ENCODE measurements around the gene AKT3.

The AKT3 gene

DNA sequence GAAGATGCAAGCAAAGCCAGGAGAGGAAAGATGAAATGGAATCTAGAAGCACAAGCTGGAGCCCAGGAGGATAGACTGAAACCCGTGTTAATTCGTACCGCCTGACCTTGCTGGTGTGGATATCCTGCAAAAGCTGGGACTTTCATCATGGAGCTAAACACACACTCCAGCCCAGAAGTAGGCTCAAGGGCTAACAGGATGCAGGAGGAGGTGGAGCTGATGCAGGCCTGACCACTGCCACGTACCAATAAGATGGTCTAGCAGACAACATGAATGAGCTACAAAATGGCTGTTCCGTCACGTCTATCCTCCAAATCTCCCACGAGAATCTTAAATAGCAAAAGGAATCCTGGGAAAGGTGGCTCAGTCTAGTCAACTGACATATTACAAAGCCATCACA, 323.9 kb downstream of the AKT3 start:
- TF ChIP-seq TEAD4 (IDR thresholded peaks at IDR 0.05), result no peak
- no peak for TF ChIP-seq CEBPB (IDR thresholded peaks at IDR 0.05)
- no peak for TF ChIP-seq RAD21 (IDR thresholded peaks at IDR 0.05; ENCODE audit: low read depth)
- TF ChIP-seq, protein P1, sequence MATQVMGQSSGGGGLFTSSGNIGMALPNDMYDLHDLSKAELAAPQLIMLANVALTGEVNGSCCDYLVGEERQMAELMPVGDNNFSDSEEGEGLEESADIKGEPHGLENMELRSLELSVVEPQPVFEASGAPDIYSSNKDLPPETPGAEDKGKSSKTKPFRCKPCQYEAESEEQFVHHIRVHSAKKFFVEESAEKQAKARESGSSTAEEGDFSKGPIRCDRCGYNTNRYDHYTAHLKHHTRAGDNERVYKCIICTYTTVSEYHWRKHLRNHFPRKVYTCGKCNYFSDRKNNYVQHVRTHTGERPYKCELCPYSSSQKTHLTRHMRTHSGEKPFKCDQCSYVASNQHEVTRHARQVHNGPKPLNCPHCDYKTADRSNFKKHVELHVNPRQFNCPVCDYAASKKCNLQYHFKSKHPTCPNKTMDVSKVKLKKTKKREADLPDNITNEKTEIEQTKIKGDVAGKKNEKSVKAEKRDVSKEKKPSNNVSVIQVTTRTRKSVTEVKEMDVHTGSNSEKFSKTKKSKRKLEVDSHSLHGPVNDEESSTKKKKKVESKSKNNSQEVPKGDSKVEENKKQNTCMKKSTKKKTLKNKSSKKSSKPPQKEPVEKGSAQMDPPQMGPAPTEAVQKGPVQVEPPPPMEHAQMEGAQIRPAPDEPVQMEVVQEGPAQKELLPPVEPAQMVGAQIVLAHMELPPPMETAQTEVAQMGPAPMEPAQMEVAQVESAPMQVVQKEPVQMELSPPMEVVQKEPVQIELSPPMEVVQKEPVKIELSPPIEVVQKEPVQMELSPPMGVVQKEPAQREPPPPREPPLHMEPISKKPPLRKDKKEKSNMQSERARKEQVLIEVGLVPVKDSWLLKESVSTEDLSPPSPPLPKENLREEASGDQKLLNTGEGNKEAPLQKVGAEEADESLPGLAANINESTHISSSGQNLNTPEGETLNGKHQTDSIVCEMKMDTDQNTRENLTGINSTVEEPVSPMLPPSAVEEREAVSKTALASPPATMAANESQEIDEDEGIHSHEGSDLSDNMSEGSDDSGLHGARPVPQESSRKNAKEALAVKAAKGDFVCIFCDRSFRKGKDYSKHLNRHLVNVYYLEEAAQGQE (IDR thresholded peaks at IDR 0.05; ENCODE audit: low read depth), result no peak
- TF ChIP-seq FOXM1 (IDR thresholded peaks at IDR 0.05; ENCODE audit: borderline replicate concordance, low read depth), result no peak
- TF ChIP-seq, protein P2, sequence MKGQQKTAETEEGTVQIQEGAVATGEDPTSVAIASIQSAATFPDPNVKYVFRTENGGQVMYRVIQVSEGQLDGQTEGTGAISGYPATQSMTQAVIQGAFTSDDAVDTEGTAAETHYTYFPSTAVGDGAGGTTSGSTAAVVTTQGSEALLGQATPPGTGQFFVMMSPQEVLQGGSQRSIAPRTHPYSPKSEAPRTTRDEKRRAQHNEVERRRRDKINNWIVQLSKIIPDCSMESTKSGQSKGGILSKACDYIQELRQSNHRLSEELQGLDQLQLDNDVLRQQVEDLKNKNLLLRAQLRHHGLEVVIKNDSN (IDR thresholded peaks at IDR 0.05), result no peak
- no peak for TF ChIP-seq ZBTB7A (IDR thresholded peaks at IDR 0.05; ENCODE audit: low read depth)
- no peak for TF ChIP-seq TAF1 (IDR thresholded peaks at IDR 0.05; ENCODE audit: low read depth)
- TF ChIP-seq TCF12 (IDR thresholded peaks at IDR 0.05; ENCODE audit: low read depth), result no peak
- TF ChIP-seq EP300 (IDR thresholded peaks at IDR 0.05; ENCODE audit: borderline replicate concordance), result no peak
- TF ChIP-seq, protein P3, sequence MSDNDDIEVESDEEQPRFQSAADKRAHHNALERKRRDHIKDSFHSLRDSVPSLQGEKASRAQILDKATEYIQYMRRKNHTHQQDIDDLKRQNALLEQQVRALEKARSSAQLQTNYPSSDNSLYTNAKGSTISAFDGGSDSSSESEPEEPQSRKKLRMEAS (IDR thresholded peaks at IDR 0.05), result no peak
- no peak for TF ChIP-seq EGR1 (IDR thresholded peaks at IDR 0.05)
- no peak for TF ChIP-seq YY1 (IDR thresholded peaks at IDR 0.05; ENCODE audit: low read depth)
- TF ChIP-seq CREB1 (IDR thresholded peaks at IDR 0.05; ENCODE audit: low read depth), result no peak
- TF ChIP-seq NFIC (IDR thresholded peaks at IDR 0.05), result no peak

DNA sequence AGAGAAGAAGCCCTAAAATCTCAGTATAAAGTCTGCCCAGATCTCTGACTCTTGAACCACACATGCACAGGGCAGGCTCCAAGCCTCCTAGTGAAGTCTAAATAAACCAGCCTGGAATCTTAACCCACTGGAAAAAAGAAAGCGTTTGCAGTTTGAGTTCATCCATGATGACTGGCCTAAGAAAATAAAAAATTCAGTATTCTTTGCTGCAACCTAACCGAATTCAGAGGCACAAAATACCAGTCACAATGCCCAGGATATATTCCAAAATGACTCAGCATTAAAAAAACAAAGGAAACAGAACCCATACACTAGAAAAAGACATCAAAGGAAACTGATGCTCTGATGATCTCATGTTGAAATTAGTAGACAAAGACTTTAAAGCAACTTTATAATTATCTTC, 325.0 kb downstream of the AKT3 start:
- TF ChIP-seq RAD21 (IDR thresholded peaks at IDR 0.05; ENCODE audit: low read depth) (no peak), CREB1 (IDR thresholded peaks at IDR 0.05; ENCODE audit: low read depth) (no peak), NFIC (IDR thresholded peaks at IDR 0.05) (no peak), YY1 (IDR thresholded peaks at IDR 0.05; ENCODE audit: low read depth) (no peak), FOXM1 (IDR thresholded peaks at IDR 0.05; ENCODE audit: borderline replicate concordance, low read depth) (no peak), ZBTB7A (IDR thresholded peaks at IDR 0.05; ENCODE audit: low read depth) (no peak), TAF1 (IDR thresholded peaks at IDR 0.05; ENCODE audit: low read depth) (no peak), TEAD4 (IDR thresholded peaks at IDR 0.05) (no peak), EGR1 (IDR thresholded peaks at IDR 0.05) (no peak), EP300 (IDR thresholded peaks at IDR 0.05; ENCODE audit: borderline replicate concordance) (no peak), CEBPB (IDR thresholded peaks at IDR 0.05) (no peak), TCF12 (IDR thresholded peaks at IDR 0.05; ENCODE audit: low read depth) (no peak)
- TF ChIP-seq, protein P3 (IDR thresholded peaks at IDR 0.05), result no peak
- TF ChIP-seq, protein P2 (IDR thresholded peaks at IDR 0.05), result no peak
- TF ChIP-seq, protein P1 (IDR thresholded peaks at IDR 0.05; ENCODE audit: low read depth), result no peak

DNA sequence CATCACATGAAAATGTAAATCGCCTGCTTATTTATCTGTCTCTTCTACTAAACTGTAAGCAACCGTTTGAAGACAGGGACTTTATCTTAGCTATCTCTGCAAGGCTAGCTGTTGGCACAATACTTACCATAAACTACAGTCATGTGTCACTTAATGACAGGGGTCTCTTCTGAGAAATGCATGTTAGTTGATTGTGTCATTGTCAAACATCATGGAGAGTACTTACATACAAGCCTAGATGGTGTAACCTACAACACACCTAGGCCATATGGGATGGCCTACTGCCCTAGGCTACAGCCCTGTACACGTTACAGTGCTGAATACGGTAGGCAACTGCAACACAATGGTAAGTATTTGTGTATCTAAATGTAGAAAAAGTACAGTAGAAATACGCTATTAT, 326.3 kb downstream of the AKT3 start:
- TF ChIP-seq, protein P2 (IDR thresholded peaks at IDR 0.05), result no peak
- TF ChIP-seq, protein P1 (IDR thresholded peaks at IDR 0.05; ENCODE audit: low read depth), result no peak
- TF ChIP-seq TCF12 (IDR thresholded peaks at IDR 0.05; ENCODE audit: low read depth) (no peak), ZBTB7A (IDR thresholded peaks at IDR 0.05; ENCODE audit: low read depth) (no peak), CEBPB (IDR thresholded peaks at IDR 0.05) (no peak), EGR1 (IDR thresholded peaks at IDR 0.05) (no peak), TEAD4 (IDR thresholded peaks at IDR 0.05) (no peak), CREB1 (IDR thresholded peaks at IDR 0.05; ENCODE audit: low read depth) (no peak), FOXM1 (IDR thresholded peaks at IDR 0.05; ENCODE audit: borderline replicate concordance, low read depth) (no peak), TAF1 (IDR thresholded peaks at IDR 0.05; ENCODE audit: low read depth) (no peak), YY1 (IDR thresholded peaks at IDR 0.05; ENCODE audit: low read depth) (no peak), RAD21 (IDR thresholded peaks at IDR 0.05; ENCODE audit: low read depth) (no peak), NFIC (IDR thresholded peaks at IDR 0.05) (no peak), EP300 (IDR thresholded peaks at IDR 0.05; ENCODE audit: borderline replicate concordance) (no peak)
- TF ChIP-seq, protein P3 (IDR thresholded peaks at IDR 0.05), result no peak
